Measurements from ENCODE around the gene DIAPH2.

Gene DIAPH2

GRCh38 chrX:97344724-97345123, 660.1 kb downstream of the DIAPH2 start:
- no peak for DNase-seq
- H3K27me3 ChIP-seq = no peaks in the 10 kb centered on the region
- no peak for TF ChIP-seq CTCF (IDR thresholded peaks at IDR 0.05; ENCODE audit: low read depth, low read length)
- no peaks in the 10 kb centered on the region for H3K9me3 ChIP-seq
- H3K36me3 ChIP-seq = no peaks in the 10 kb centered on the region
- H3K4me1 ChIP-seq = no peaks in the 10 kb centered on the region
- H3K4me3 ChIP-seq (ENCODE audit: low read depth, low read length) = no peak overlapping the region

- no peak overlapping the region for H3K4me3 ChIP-seq (ENCODE audit: low read depth, low read length)
- no peaks in the 10 kb centered on the region for H3K4me1 ChIP-seq
- no peak for DNase-seq
- TF ChIP-seq CTCF (IDR thresholded peaks at IDR 0.05; ENCODE audit: low read depth, low read length) = no peak
- no peaks in the 10 kb centered on the region for H3K9me3 ChIP-seq
- no peaks in the 10 kb centered on the region for H3K27me3 ChIP-seq
- H3K36me3 ChIP-seq = no peaks in the 10 kb centered on the region
Observed at GRCh38 chrX:97358941-97359340, 674.3 kb downstream of the DIAPH2 start.

- H3K9me3 ChIP-seq = no peaks in the 10 kb centered on the region
- H3K27me3 ChIP-seq = no peaks in the 10 kb centered on the region
- DNase-seq = no peak
- H3K4me1 ChIP-seq = no peaks in the 10 kb centered on the region
- no peak overlapping the region for H3K4me3 ChIP-seq (ENCODE audit: low read depth, low read length)
- no peaks in the 10 kb centered on the region for H3K36me3 ChIP-seq
- TF ChIP-seq CTCF (IDR thresholded peaks at IDR 0.05; ENCODE audit: low read depth, low read length) = no peak
Observed at GRCh38 chrX:97363843-97364242, 679.2 kb downstream of the DIAPH2 start.

- DNase-seq = no peak
- H3K27me3 ChIP-seq = no peaks in the 10 kb centered on the region
Observed at GRCh38 chrX:97366237-97366636, 681.6 kb downstream of the DIAPH2 start.

GRCh38 chrX:97367125-97367524, 682.5 kb downstream of the DIAPH2 start:
- Histone ChIP-seq H3K27me3 (no peaks in the 10 kb centered on the region), H3K4me3 (ENCODE audit: low read depth, low read length) (no peak overlapping the region), H3K4me1 (no peaks in the 10 kb centered on the region), H3K9me3 (no peaks in the 10 kb centered on the region), H3K36me3 (no peaks in the 10 kb centered on the region)
- no peak for DNase-seq
- TF ChIP-seq CTCF (IDR thresholded peaks at IDR 0.05; ENCODE audit: low read depth, low read length) = no peak

More at GRCh38 chrX:97366237-97366636, 681.6 kb downstream of the DIAPH2 start:
- H3K9me3 ChIP-seq = no peaks in the 10 kb centered on the region
- H3K36me3 ChIP-seq = no peaks in the 10 kb centered on the region
- TF ChIP-seq CTCF (IDR thresholded peaks at IDR 0.05; ENCODE audit: low read depth, low read length) = no peak
- no peak overlapping the region for H3K4me3 ChIP-seq (ENCODE audit: low read depth, low read length)
- no peaks in the 10 kb centered on the region for H3K4me1 ChIP-seq

GRCh38 chrX:97369947-97370346, 685.3 kb downstream of the DIAPH2 start:
- Histone ChIP-seq H3K9me3 (no peaks in the 10 kb centered on the region), H3K36me3 (no peaks in the 10 kb centered on the region), H3K4me1 (no peaks in the 10 kb centered on the region), H3K4me3 (ENCODE audit: low read depth, low read length) (no peak overlapping the region), H3K27me3 (no peaks in the 10 kb centered on the region)
- no peak for TF ChIP-seq CTCF (IDR thresholded peaks at IDR 0.05; ENCODE audit: low read depth, low read length)
- no peak for DNase-seq
